GM19328 (cell line): Measurements from ENCODE around the gene GPSM3.
A peak's percentile ranks its signal among the peaks of the same experiment; 100 is the strongest.

Experiments
- ATAC-seq: cut with Tn5 transposase; IDR thresholded peaks from one replicate; pipeline ENCODE4 v1.9.1; 2021; ENCODE audit warnings: mild to moderate bottlenecking, moderate library complexity; ENCODE audit not compliant: unreplicated experiment

The GPSM3 gene

DNA sequence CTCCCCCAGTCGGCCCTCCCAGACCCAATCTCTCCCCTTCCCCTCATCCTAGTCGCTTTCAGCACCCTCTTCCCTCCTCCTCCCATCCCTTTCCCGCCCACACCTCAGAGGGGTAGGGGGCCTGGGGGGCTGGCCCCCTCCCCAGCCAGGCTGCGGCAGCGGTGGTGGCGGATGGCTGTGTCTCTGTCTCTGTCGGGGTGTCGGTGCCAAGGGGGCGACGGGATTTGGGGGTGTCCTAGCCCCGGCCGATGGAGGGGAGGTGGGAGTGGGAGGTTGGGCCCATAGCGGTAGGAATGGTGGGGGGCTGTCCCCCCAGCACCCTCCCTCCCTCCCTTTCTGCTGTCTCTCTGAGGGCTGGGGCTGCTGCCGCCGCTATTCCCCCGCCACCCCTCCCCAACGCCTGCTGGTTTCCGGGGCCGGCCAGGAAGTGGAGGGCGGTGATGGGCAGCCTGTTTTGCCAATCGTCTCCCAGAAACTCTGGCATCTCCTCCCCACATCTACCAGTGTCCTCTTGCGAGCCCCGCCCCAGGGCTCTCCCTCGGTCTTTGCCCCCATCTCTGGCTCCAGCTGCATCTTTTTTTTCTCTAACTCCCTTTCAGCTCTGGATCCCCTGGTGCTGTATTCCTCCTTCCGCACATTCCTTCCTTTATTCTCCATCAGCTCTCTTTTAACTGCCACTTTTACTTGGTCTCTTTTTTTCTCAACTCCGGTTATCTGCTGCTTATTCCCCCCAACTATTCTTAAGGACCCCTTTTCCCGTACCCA, 16.6 kb downstream of the GPSM3 start, which contains the start of gene AGPAT1:
Gene AGPAT1, minus strand, starts transcription at position 374 of the 765 bp plus-strand sequence. CDS start 4,588 bp downstream, outside the sequence.
- peak; percentile 37 for ATAC-seq

DNA sequence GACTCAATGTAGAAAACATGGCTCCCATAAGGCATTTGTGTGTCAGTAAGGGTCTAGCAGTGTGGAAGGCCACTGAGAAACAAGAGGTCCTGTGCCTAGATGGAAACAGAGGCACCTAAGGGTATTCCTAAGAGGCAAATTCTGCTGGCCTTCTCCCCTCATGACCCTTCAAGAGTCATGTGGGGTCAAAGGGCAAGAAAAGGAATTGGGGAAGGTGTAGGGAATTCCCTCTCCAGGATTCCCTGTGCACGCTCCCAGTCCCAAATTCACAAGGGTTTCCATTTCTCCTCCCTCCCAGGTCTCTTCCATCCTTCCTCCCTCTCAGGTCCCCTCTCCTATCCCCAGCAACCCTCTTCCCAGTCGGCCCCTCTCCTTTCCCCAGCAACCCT, 17.1 kb downstream of the GPSM3 start:
- ATAC-seq = no peak

DNA sequence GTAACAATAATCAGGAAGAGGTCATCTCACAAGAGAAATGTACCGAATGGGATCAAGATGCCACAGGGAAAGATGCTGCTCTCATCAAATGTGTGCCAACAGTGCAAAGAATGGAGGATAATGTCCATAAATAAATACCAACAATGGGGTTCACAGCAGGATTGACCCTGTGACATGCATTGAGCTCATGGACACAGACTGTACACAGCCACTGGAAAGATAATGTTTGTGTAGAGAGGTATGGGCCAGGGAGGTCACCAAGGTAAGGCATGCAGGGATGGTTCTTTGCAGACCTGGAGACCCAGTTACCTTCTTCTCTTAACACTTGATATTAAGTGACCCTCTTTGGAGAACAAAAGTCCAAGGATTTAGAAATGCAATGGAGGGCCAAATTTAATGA, 18.0 kb downstream of the GPSM3 start:
- ATAC-seq = no peak

DNA sequence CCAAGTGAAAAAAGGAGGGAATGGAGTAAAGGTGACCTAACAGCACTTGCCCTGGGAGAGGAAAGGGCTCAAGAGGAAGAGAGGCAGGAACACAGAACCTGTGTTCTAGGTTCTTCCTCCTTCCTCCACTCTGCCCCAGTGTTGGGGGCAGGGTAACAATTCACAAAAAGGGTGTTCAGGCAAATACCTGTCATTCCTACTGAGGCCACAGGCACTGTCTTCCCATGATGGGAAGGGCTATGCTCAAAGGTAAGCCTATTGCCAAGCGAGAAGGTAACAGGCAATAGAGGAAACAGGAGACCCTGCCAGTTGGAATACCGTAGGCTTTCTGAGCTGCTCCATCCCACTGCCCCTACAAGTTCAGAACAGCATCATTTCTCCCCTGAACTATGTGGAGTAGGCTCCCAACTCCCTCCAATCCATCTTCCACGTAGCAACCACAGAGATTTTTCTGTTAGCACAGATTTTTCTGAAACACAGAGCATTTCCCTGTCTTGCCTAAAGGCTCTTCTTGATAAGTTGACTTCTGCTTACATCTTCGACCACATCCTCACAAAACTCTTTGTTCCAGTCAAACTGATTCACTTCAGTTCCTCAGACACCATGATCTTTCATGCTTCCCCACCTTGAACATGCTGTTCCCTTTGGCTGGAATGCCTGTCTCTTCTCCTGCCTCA, 19.3 kb downstream of the GPSM3 start:
- no peak for ATAC-seq

DNA sequence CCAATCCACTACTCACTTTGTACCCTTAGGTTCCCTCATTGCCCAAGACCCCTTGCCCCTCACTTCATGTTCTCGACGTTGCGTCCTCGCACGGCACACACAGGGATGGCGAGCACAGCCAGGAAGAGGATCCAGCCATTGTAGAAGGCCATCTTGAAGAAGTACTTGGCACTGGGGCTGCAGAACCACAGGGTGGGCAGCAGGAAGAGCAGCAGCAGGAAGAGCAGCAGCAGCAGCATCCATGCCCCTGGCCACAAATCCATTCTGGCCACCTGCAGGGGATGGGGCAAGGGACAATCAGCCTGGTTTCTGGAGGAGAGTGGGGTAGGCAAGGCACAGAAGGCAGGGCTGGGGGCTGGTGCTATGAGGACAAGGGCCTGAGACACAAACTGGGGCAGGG, 21.2 kb downstream of the GPSM3 start:
- no peak for ATAC-seq

DNA sequence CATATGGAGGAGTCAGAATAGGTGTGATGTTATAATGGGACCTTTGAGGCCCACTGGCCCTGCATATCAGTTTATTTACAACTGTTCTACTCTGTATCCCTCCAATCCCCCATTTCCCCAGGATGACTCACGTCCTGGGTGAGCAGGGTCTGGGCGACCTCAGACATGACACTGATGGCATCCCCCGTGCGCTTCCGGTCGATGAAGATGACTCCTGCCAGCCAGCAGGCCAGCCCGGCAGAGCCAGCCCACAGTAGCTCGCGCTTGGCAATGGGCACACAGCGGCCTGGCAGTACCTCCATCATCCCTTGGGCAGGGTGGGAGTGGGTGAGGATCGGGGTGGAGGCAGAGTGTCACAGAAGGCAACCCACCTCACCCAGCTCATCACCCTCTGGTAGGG, 22.1 kb downstream of the GPSM3 start:
- ATAC-seq = no peak

DNA sequence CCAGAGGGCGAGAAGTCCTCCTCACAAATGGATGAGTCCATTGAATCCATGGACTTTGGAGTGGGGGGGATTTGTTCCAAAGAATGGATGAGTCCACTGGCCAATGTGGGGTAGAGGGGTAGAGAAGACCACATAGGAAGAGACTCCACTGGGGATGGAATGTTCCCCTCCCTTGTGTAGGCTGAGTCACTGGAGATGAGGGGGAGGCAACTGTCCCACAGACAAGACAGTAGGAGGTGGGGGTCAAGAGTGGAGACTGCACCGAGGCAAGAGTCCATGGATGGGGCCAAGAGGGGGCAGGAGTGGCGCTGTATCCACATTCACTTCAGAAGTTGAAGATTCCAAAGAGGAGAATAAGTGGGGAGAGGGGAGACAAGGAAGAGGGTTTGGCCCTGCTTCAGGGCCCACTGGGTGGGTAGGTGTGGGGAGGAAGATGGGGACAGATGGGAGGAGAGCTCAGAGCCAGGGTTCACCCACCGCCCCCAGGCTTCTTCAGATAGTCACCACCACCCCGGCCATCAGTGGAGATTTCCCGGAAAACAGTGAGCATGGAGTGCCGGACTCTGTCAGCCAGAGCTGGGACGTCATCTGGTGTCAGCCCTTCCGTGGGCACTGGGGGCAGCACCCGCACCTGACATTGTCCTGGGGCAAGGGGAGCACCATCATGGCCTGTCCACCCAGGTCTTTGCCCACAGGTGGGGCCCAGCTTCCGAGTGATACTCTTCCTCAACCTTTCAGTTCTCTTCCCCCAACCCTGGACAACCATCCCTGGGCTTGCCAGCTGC, 23.4 kb downstream of the GPSM3 start:
- no peak for ATAC-seq

DNA sequence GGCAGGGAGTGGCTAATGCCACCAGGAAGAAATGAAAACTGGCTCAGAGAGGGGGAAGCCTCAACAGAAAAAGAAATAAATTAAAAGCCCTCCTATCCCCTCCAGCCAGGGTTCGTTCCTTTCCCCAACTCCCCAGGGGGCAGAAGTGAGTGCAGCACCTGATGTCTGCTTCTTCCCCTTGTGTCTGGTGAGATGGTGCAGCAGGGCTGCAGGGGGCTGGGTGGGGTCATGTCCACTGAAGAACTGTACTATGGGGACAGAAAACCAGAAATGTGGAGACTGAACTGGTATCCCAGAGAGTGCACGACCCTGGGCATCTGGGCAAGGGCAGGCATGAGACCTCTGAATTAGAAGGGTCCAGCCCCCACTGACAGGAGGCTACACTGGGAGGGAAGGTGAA, 24.1 kb downstream of the GPSM3 start:
- no peak for ATAC-seq

DNA sequence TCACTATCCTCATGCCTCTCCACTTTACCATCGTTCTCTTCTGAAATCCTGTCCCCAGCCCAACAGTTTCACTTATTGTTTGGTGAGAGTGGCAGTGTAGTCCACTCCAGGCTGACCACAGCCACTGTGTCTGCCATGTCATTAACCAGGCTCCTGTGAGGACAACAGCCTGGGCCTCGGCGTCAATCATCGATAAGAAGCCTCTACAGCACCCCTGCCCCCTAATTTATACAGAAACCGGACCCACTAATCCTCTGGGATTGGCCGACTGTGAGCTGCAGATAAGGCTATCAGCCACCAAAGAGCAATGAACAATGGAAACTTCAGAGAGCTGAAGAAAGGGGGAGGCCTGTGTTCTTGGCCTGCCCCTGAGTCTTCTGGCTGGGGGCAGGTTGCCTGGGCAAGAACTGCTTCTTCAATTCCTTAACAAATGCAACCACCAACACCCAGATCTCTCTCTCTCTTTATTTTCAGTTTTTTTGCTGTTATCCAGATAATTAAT, 24.6 kb downstream of the GPSM3 start:
- no peak for ATAC-seq

DNA sequence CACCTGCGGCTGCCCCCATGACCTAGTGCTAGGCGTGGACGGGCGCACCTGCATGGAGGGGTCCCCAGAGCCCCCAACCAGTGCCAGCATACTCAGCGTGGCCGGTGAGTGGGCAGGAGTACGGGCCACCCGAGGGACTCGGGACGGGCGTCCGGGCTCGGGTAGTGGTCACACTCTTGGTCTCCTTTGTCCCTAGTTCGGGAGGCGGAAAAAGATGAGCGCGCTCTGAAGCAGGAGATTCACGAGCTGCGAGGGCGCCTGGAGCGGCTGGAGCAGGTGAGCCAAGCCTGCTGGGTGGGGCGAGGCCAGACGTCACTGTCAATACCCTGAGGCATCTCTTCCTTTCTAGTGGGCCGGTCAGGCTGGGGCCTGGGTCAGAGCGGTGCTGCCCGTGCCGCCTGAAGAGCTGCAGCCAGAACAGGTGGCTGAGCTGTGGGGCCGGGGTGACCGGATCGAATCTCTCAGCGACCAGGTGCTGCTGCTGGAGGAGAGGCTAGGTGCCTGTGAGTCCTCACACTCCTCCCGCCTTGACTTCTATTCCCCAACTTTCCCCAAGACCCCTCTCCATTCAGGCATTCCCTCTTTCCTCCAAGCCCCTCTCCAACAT, 25.2 kb downstream of the GPSM3 start:
- no peak for ATAC-seq

DNA sequence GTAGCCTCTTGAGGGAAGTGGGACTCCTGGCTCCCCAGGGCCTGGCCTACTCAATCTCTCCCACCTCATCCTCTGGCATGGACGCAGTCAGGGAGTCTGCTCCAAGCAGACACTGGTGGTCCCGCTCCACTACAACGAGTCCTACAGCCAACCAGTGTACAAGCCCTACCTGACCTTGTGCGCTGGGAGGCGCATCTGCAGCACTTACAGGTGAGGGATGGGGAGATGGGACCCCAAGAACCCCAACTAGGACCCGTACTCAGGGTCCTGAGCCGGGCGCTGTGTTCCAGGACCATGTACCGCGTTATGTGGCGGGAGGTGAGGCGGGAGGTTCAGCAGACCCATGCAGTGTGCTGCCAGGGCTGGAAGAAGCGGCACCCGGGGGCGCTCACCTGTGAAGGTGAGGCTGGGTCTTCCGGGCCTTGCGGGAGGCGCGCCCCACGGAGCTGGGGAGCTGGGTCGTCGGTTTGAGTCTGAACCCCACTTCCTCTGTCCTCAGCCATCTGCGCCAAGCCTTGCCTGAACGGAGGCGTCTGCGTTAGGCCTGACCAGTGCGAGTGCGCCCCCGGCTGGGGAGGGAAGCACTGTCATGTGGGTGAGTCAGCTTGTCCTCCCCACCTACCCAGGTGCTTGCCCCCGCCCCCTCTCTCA, 25.9 kb downstream of the GPSM3 start:
- ATAC-seq = no peak

DNA sequence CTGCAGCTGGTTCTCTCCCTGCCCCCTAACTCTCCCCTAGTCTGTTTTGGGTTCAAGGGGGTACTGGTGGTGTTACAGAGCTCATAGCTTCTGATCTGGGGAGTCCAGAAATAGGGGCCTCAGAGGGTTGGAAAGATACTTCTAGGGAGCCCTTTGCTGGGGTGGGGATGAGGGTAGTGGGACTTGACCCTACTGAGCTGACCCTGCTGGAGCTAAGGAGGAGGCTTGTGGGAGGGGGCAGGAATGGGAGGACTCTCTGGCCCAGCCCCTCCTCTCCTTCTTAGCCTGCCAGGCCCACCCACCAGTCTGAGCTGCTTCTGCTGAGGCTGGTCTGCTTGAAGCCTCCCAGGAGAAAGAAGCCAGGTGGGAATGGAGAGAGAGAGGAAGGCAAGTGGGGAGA, 28.1 kb downstream of the GPSM3 start, which contains the start of gene EGFL8:
Gene EGFL8, plus strand, starts transcription at position 301 of the 400 bp plus-strand sequence. CDS start 1,571 bp downstream, outside the sequence.
- no peak for ATAC-seq

DNA sequence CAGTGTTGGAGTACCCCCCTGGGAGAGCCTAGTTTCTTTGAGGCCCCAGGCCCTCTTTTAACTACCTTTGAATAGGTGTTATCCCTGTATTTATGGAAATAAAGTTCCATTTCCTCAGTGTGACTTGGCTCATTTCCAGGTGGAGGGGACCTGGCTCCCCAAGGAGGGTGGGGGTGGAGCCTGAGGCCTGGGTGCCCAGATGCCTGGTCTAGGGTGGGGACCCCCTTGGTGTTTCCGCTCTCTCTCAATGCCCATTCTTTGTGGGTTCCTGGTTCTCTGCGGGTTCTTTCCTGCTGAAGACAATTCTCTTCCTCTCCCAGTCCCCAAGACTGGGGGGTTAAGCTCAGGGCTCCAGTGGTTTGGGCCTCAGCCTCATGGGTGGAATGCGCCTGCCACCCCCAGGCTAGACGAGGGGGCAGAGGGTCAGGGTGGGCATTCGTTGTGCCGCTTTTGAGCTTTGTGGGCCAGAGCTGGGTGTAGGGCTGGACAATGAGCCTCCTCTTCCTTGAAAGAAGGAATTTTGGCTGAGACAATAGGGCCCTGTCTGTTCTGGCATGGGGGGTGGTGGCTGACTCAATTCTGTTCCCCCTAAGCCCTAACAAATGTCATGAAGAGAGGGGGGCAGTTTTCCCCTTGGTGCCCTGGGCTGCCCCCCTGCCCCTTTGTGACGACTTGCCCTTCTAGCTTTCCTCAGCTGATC, 28.7 kb downstream of the GPSM3 start:
- no peak for ATAC-seq

DNA sequence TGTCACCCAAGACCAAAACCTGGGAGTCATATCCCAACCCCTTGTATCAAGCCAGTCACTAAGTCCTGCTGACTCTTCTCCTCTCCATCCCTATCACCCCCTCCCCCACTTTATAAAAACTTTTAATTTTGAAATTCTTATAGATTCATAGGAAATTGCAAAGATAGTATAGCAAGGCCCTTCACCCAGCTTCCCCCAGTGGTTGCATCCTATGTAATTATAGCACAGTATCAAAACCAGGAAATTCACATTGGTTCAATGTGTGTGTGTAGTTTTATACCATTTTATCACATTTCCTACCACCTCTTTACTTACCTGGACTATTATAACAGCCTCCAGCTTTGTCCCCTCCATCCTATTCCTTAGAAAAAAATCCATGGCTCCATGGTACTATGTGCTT, 34.4 kb downstream of the GPSM3 start:
- ATAC-seq = no peak

DNA sequence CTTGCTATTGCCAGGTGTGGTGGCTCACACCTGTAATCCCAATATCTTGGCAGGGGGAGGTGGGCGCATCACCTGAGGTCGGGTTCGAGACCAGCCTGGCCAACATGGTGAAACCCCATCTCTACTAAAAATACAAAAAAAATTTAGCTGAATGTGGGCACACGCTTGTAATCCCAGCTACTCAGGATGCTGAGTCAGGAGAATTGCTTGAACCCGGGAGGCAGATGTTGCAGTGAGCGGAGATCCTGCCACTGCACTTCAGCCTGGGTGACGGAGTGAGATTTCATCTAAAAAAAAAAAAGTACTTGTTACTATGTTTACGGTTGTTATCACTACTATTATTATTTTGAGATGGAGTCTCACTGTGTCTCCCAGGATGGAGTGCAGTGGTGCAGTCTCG, 35.6 kb downstream of the GPSM3 start:
- no peak for ATAC-seq

DNA sequence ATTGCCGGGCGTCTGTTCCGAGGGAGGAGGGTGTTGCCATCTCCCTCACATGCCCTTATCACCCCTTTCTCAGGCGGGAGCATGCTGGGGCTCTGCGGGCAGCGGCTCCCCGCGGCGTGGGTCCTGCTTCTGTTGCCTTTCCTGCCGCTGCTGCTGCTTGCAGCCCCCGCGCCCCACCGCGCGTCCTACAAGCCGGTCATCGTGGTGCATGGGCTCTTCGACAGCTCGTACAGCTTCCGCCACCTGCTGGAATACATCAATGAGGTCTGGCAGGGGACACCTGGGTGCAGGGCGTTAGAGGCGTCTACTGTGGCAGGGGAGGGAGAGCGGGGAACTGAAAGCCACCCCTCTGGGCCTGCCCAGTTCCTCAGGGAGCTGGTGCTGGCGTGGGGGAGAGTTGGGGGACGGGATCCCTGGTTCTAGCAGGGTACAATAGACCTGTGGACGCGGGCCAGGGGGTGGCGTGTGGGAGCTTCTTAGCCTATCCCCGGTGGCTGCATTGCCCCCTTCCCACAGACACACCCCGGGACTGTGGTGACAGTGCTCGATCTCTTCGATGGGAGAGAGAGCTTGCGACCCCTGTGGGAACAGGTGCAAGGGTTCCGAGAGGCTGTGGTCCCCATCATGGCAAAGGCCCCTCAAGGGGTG, 37.8 kb downstream of the GPSM3 start:
- no peak for ATAC-seq

DNA sequence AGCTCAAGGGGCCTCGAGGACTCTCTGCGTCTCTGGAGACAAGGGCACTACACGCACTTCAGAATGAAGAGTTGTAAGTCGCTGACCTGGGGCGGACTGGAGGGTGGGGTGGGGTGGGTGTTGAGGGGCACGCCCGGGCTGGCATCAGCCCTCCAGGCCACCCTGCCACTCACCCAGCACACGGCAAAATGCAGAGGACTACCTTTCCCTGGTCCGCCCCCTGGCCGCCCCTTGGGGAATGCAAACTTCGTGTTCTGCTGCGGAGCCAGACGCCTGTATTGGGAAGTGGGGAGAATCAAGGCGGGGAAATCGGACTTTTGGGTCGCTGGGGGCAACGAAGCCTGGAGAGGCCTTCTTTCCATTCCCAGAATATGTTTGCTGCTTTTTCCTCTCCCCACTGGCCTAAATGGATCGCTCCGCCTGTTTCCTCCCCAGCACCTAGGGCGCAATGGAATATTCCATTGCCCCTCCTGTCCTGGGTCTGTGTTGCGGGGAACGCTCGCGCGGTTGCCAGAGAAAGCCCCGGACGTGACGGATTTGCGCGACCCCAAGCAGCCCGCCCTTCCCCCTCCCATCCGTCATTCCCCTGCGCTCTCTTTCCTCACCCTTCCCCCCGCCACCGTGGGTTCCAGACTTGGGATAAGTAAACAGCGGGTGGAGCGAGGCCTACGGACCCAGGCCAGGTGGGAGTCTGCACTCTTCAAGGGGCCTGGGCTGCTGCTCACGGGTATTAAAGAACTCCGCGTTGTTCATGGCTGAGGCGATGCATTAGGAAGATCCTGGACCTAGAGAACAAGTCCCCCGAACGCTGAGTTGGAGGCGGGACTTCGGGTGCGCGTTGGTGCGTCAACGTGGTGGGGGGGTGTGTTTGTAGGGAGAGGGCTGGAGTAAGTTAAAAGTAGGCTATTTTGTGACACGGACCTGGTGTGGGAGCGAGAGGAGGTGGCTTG, 38.6 kb downstream of the GPSM3 start, which contains the start of gene PPT2:
Gene PPT2, plus strand, starts transcription at position 578 of the 950 bp plus-strand sequence. CDS start 454 bp downstream, outside the sequence.
- ATAC-seq = no peak
